Smooth muscle cell (in vitro differentiated cells): ENCODE results near the gene DIRAS3. TPM values are rescaled to one million over a fixed set of nuclear protein-coding genes. Genes with fewer than 3 reads are reported as not detected.
A peak's percentile ranks its signal among the peaks of the same experiment; 100 is the strongest.

Source experiments
- DNase-seq: peaks from one replicate; lab custom pipeline; 2025; ENCODE audit not compliant: unreplicated experiment; lab: John Stamatoyannopoulos, UW
- H2AFZ ChIP-seq: fragments of 200-600 bp; sonication (generic); 2 replicates; pipeline ENCODE4 v1.6.0; 2016; ENCODE audit warnings: antibody characterized with exemption, low read depth, mild to moderate bottlenecking
- H3F3A ChIP-seq: fragments of 200-600 bp; sonication (generic); 2 replicates; pipeline ENCODE4 v1.6.0; 2017; ENCODE audit warnings: antibody characterized with exemption, low read depth
- H3K27ac ChIP-seq: fragments of 200-600 bp; sonication (generic); 2 replicates; pipeline ENCODE4 v1.5.1; 2016; ENCODE audit warnings: low read depth, mild to moderate bottlenecking
- H3K27me3 ChIP-seq: fragments of 200-600 bp; sonication (generic); 2 replicates; pipeline ENCODE4 v1.6.1; 2016; ENCODE audit warnings: low read depth, mild to moderate bottlenecking
- H3K36me3 ChIP-seq: fragments of 200-600 bp; sonication (generic); 2 replicates; pipeline ENCODE4 v1.5.1; 2016; ENCODE audit warnings: low read depth
- H3K4me1 ChIP-seq: fragments of 200-600 bp; sonication (generic); 2 replicates; pipeline ENCODE4 v1.5.1; 2016; ENCODE audit warnings: low read depth
- H3K4me2 ChIP-seq: fragments of 200-600 bp; sonication (generic); 2 replicates; pipeline ENCODE4 v1.6.0; 2016; ENCODE audit warnings: mild to moderate bottlenecking
- H3K4me3 ChIP-seq: fragments of 200-600 bp; sonication (generic); 2 replicates; pipeline ENCODE4 v1.5.1; 2016; ENCODE audit warnings: mild to moderate bottlenecking
- H3K79me2 ChIP-seq: fragments of 200-600 bp; sonication (generic); 2 replicates; pipeline ENCODE4 v1.6.0; 2016; ENCODE audit warnings: low read depth, mild to moderate bottlenecking
- H3K9ac ChIP-seq: fragments of 200-600 bp; sonication (generic); 2 replicates; pipeline ENCODE4 v1.6.0; 2016; ENCODE audit warnings: low read depth
- H3K9me3 ChIP-seq: fragments of 200-600 bp; sonication (generic); replicated peaks from 2 replicates; pipeline ENCODE4 v1.5.1; 2016; ENCODE audit warnings: low read depth
- H4K20me1 ChIP-seq: fragments of 200-600 bp; sonication (generic); 2 replicates; pipeline ENCODE4 v1.6.0; 2016; ENCODE audit warnings: low read depth
- CTCF ChIP-seq: fragments of 200-600 bp; sonication (generic); IDR thresholded peaks from 2 replicates; pipeline ENCODE4 v1.5.1; 2017; ENCODE audit warnings: borderline replicate concordance, mild to moderate bottlenecking, antibody characterized with exemption; ENCODE audit not compliant: insufficient read depth, poor library complexity, severe bottlenecking
- WGBS: methylation state at CpG from one replicate; pipeline ENCODE4 v1.1.7; 2016; ENCODE audit warnings: low lambda C conversion rate; 5-methylcytosine and 5-hydroxymethylcytosine counted together
- polyA plus RNA-seq: library from polyadenylated mRNA; unstranded; fragments of >200 nt; fragmentation: Nextera tagmentation; extraction: Ambion mirVana; gene quantifications from 2 replicates; pipeline ENCODE4 v1.2.1, GENCODE V29; 2016
- total RNA-seq: library from RNA; depleted of rRNA; stranded (reverse); fragments of >200 nt; gene quantifications from 2 replicates; pipeline ENCODE4 v1.2.3, GENCODE V29; 2014

Gene DIRAS3
- total and polyA plus RNA-seq, 2 experiments from 2014 or later, result 1.1 to 6.0 TPM

- no peak for TF ChIP-seq CTCF
- no peak for DNase-seq
- Histone ChIP-seq H3K4me3 (no peak overlapping the region), H3K79me2 (no peaks in the 10 kb centered on the region), H3K27ac (no peak overlapping the region), H3K27me3 (no peaks in the 10 kb centered on the region), H3K4me2 (no peak overlapping the region), H2AFZ (no peak overlapping the region), H4K20me1 (no peaks in the 10 kb centered on the region), H3K9ac (no peak overlapping the region), H3K4me1 (no peaks in the 10 kb centered on the region), H3F3A (no peaks in the 10 kb centered on the region), H3K36me3 (no peaks in the 10 kb centered on the region), H3K9me3 (no peaks in the 10 kb centered on the region)
- 96% methylated on average over 8 of the region's 8 CpGs for WGBS
Measured at GRCh38 chr1:68046423-68046822, 4.0 kb downstream of the DIRAS3 start.

DNA sequence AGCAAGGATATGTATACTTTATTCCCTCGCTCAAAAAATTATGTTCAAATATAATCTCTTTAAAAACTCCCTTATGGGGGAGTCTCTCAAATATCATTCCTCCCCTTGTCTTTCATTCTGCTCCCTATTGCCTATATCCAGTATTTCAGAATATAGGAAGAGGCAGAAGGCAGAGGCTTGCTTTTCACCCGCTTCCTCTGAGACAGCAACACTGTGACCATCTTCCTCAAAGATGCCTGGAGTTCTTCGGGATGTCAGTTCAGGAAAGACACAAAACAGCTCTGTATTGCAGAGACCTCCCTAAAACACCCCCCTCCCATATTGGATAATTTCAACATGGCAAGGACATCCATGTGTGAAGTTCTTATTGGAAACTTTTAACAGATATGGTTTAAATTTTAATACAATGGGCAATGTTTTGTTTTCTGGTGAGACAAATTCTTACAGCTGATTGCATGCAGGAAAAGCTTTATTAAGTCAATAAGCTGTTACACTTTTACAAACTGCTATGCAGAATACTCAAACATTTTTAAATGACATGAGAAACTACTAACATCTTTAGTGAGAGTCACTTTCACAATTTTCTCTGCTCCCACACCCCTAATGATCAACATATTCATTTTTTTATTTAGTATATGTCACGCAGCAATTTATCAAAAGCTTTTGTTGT is 4.8 kb downstream of the DIRAS3 start:
- Histone ChIP-seq H3K4me3 (no peak overlapping the region), H3K9ac (no peak overlapping the region), H3K9me3 (no peaks in the 10 kb centered on the region), H4K20me1 (no peaks in the 10 kb centered on the region), H3K27me3 (no peaks in the 10 kb centered on the region), H3K4me2 (peak overlapping the region; percentile 69), H3K27ac (no peak overlapping the region), H3K4me1 (no peaks in the 10 kb centered on the region), H3F3A (no peaks in the 10 kb centered on the region), H2AFZ (peak overlapping the region; percentile 69), H3K79me2 (no peaks in the 10 kb centered on the region), H3K36me3 (no peaks in the 10 kb centered on the region)
- no peak for TF ChIP-seq CTCF
- 79% methylated on average over 4 of the region's 4 CpGs for WGBS
- no peak for DNase-seq

- no peaks in the 10 kb centered on the region for H3K36me3 ChIP-seq
- H4K20me1 ChIP-seq, result no peaks in the 10 kb centered on the region
- TF ChIP-seq CTCF, result no peak
- H3K27ac ChIP-seq, result no peak overlapping the region
- H3K9ac ChIP-seq, result no peak overlapping the region
- no peak overlapping the region for H3K4me3 ChIP-seq
- no peaks in the 10 kb centered on the region for H3K79me2 ChIP-seq
- 95% methylated on average over 22 of the region's 22 CpGs for WGBS
- no peaks in the 10 kb centered on the region for H3K9me3 ChIP-seq
- no peak for DNase-seq
- H3K27me3 ChIP-seq, result no peaks in the 10 kb centered on the region
- no peak overlapping the region for H3K4me2 ChIP-seq
- no peaks in the 10 kb centered on the region for H3F3A ChIP-seq
- no peak overlapping the region for H2AFZ ChIP-seq
- no peaks in the 10 kb centered on the region for H3K4me1 ChIP-seq
Measured at GRCh38 chr1:68043443-68044090, 6.9 kb downstream of the DIRAS3 start.
